Endodermal cell (in vitro differentiated cells): Measurements from ENCODE around the gene FANCE. TPM values are rescaled to one million over a fixed set of nuclear protein-coding genes. Genes with fewer than 3 reads are reported as not detected.
A peak's percentile ranks its signal among the peaks of the same experiment; 100 is the strongest.

Experiments
- DNase-seq: peaks from one replicate; pipeline ENCODE4 v3.0.0-alpha.2; 2017
- H3K27ac ChIP-seq: 2 replicates; pipeline ENCODE4 v1.5.1; 2013; ENCODE audit warnings: mild to moderate bottlenecking, low read depth, low read length, moderate library complexity
- H3K27me3 ChIP-seq: 2 replicates; pipeline ENCODE4 v1.6.1; 2013; ENCODE audit warnings: mild to moderate bottlenecking, low read length, moderate library complexity; ENCODE audit not compliant: insufficient read depth, control insufficient read depth, poor library complexity, severe bottlenecking
- H3K36me3 ChIP-seq: 2 replicates; pipeline ENCODE4 v1.7.0; 2013; ENCODE audit warnings: mild to moderate bottlenecking, low read length, moderate library complexity; ENCODE audit not compliant: control insufficient read depth, insufficient read depth
- H3K4me1 ChIP-seq: one replicate; pipeline ENCODE4 v1.7.0; 2013; ENCODE audit warnings: low read length; ENCODE audit not compliant: control insufficient read depth, insufficient read depth
- H3K4me3 ChIP-seq: 2 replicates; pipeline ENCODE4 v1.5.1; 2013; ENCODE audit warnings: mild to moderate bottlenecking, low read length, moderate library complexity
- H3K9ac ChIP-seq: 2 replicates; pipeline ENCODE4 v1.6.1; 2013; ENCODE audit warnings: mild to moderate bottlenecking, low read length, moderate library complexity; ENCODE audit not compliant: poor library complexity, severe bottlenecking; ENCODE audit errors: extremely low read depth
- H3K9me3 ChIP-seq: 2 replicates; pipeline ENCODE4 v1.6.1; 2013; ENCODE audit warnings: mild to moderate bottlenecking, low read length, moderate library complexity; ENCODE audit not compliant: control insufficient read depth
- H3K27ac Mint-ChIP-seq: 2 replicates; pipeline ENCODE4 v1.8.0; 2020; ENCODE audit warnings: mixed read lengths
- H3K27me3 Mint-ChIP-seq: 2 replicates; pipeline ENCODE4 v1.8.0; 2021; ENCODE audit warnings: mild to moderate bottlenecking, mixed read lengths; ENCODE audit not compliant: insufficient read depth
- H3K36me3 Mint-ChIP-seq: 2 replicates; pipeline ENCODE4 v1.8.0; 2020; ENCODE audit warnings: low read depth, mixed read lengths
- H3K4me1 Mint-ChIP-seq: 2 replicates; pipeline ENCODE4 v1.8.0; 2020; ENCODE audit warnings: mixed read lengths
- H3K4me3 Mint-ChIP-seq: 2 replicates; pipeline ENCODE4 v1.8.0; 2020; ENCODE audit warnings: mild to moderate bottlenecking, moderate library complexity, mixed read lengths
- H3K9me3 Mint-ChIP-seq: 2 replicates; pipeline ENCODE4 v1.8.0; 2020; ENCODE audit warnings: mild to moderate bottlenecking, mixed read lengths
- WGBS, 2 experiments: methylation state at CpG; one replicate each; pipeline versions ENCODE4 v1.1.5 to v1.1.7; 2013; ENCODE audit warnings: missing lambda C conversion rate in 2 of 2, mixed read lengths in 1 of 2; ENCODE audit not compliant: insufficient coverage in 1 of 2, insufficient read length in 1 of 2; 5-methylcytosine and 5-hydroxymethylcytosine counted together
- total RNA-seq, 2 donors: library from RNA; stranded (reverse); fragmentation: NEBNext Ultra II Directional in 1 of 2; extraction: Animal tissue kit (Norgen Biotek cat#: 25700) in 1 of 2; gene quantifications; 2 replicates in 1 of 2; 3 replicates in 1 of 2; pipeline ENCODE4 v1.2.1, GENCODE V29; 2021
- TF ChIP-seq, protein P1 (sequence below): fragments of 200-600 bp; sonication (generic); conservative IDR thresholded peaks from 2 replicates; pipeline ENCODE4 v1.5.0; 2021; ENCODE audit warnings: antibody characterized with exemption, mild to moderate bottlenecking

Gene FANCE
- total RNA-seq, 2 donors from 2014 or later: 13.5 to 16.4 TPM

GRCh38 chr6:35469751-35470662 is 17.9 kb downstream of the FANCE start:
- Mint-ChIP-seq H3K9me3 (no peaks in the 10 kb centered on the region), H3K36me3 (peaks cover 57% of the 10 kb centered on the region), H3K4me1 (peaks cover 18% of the 10 kb centered on the region), H3K27ac (peak overlapping the region; percentile 99), H3K4me3 (peak overlapping the region; percentile 96), H3K27me3 (no peaks in the 10 kb centered on the region)
- Histone ChIP-seq H3K27ac (no peak overlapping the region), H3K36me3 (peaks cover 61% of the 10 kb centered on the region), H3K4me1 (peaks cover 3% of the 10 kb centered on the region), H3K4me3 (peak overlapping the region; percentile 99), H3K9ac (peak overlapping the region; percentile 99), H3K9me3 (no peaks in the 10 kb centered on the region), H3K27me3 (no peaks in the 10 kb centered on the region)
- DNase-seq: peak; percentile 51
- TF ChIP-seq, protein P1, sequence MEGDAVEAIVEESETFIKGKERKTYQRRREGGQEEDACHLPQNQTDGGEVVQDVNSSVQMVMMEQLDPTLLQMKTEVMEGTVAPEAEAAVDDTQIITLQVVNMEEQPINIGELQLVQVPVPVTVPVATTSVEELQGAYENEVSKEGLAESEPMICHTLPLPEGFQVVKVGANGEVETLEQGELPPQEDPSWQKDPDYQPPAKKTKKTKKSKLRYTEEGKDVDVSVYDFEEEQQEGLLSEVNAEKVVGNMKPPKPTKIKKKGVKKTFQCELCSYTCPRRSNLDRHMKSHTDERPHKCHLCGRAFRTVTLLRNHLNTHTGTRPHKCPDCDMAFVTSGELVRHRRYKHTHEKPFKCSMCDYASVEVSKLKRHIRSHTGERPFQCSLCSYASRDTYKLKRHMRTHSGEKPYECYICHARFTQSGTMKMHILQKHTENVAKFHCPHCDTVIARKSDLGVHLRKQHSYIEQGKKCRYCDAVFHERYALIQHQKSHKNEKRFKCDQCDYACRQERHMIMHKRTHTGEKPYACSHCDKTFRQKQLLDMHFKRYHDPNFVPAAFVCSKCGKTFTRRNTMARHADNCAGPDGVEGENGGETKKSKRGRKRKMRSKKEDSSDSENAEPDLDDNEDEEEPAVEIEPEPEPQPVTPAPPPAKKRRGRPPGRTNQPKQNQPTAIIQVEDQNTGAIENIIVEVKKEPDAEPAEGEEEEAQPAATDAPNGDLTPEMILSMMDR: no peak
- 29 to 37% methylated on average over 14 to 18 of the region's 18 CpGs for WGBS, 2 experiments

GRCh38 chr6:35470663-35471120 is 18.6 kb downstream of the FANCE start:
- Mint-ChIP-seq H3K4me3 (peak overlapping the region; percentile 96), H3K4me1 (peaks cover 18% of the 10 kb centered on the region), H3K36me3 (peaks cover 57% of the 10 kb centered on the region), H3K27ac (peak overlapping the region; percentile 99), H3K27me3 (no peaks in the 10 kb centered on the region), H3K9me3 (no peaks in the 10 kb centered on the region)
- 76 to 82% methylated on average over 1 to 3 of the region's 3 CpGs for WGBS, 2 experiments
- no peaks in the 10 kb centered on the region for H3K9me3 ChIP-seq
- H3K36me3 ChIP-seq: peaks cover 57% of the 10 kb centered on the region
- DNase-seq: peak; percentile 44
- H3K27me3 ChIP-seq: no peaks in the 10 kb centered on the region
- H3K4me3 ChIP-seq: peak overlapping the region; percentile 99
- peaks cover 3% of the 10 kb centered on the region for H3K4me1 ChIP-seq
- TF ChIP-seq, protein P1: no peak
- no peak overlapping the region for H3K27ac ChIP-seq
- H3K9ac ChIP-seq: peak overlapping the region; percentile 28

DNA sequence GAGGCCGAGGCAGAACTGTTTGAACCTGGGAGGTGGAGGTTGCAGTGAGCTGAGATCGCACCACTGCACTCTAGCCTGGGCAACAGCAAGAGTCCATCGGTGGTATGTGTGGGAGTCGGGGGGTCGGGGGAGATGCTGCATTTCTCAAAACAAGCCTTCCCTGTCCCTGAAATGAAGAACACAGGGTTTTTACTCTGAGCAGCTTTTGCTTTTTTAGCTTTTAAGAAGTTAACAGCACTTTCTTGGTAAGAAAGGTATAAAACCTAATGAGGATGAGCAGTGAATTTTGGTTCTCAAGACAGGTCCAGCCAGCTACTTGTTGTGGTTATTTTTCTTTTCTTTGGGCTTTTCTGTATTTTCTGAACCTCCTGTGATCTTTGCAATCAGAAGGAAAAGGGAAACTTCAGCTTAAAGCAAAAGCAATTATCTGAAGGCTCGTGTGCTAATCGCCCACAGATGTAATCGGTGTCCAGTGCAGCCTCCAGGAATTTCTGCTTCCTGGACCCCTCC is 19.8 kb downstream of the FANCE start:
- no peaks in the 10 kb centered on the region for H3K9me3 ChIP-seq
- no peaks in the 10 kb centered on the region for H3K27me3 ChIP-seq
- Mint-ChIP-seq H3K9me3 (no peaks in the 10 kb centered on the region), H3K36me3 (peaks cover 51% of the 10 kb centered on the region), H3K27me3 (no peaks in the 10 kb centered on the region), H3K4me1 (peaks cover 18% of the 10 kb centered on the region), H3K27ac (peak overlapping the region; percentile 78), H3K4me3 (peak overlapping the region; percentile 96)
- TF ChIP-seq, protein P1: no peak
- WGBS, 2 experiments: 92 to 97% methylated on average over 6 to 8 of the region's 8 CpGs
- H3K27ac ChIP-seq: no peak overlapping the region
- H3K4me1 ChIP-seq: peaks cover 3% of the 10 kb centered on the region
- H3K4me3 ChIP-seq: peak overlapping the region; percentile 99
- peaks cover 46% of the 10 kb centered on the region for H3K36me3 ChIP-seq
- no peak for DNase-seq
- H3K9ac ChIP-seq: peak overlapping the region; percentile 1
